HG03521 (cell line): ENCODE data around the gene FAM151A.
"Not testable (repeated sequence)": the region's sequence is repeated elsewhere in the genome, so short reads cannot be mapped to it uniquely, and the experiment has no call there.

Source experiments
- ATAC-seq: cut with Tn5 transposase; IDR thresholded peaks from one replicate; pipeline ENCODE4 v1.9.1; 2021; ENCODE audit warnings: mild to moderate bottlenecking, moderate library complexity; ENCODE audit not compliant: unreplicated experiment

FAM151A gene

GRCh38 chr1:54636461-54637446 lies 13.4 kb upstream of the FAM151A start:
- ATAC-seq: not testable (repeated sequence)

GRCh38 chr1:54635804-54636203 lies 12.5 kb upstream of the FAM151A start:
- not testable (repeated sequence) for ATAC-seq

GRCh38 chr1:54627196-54627595 lies 3.9 kb upstream of the FAM151A start:
- ATAC-seq: no peak

- no peak for ATAC-seq
Measured at GRCh38 chr1:54624466-54625464, 1.4 kb upstream of the FAM151A start.

GRCh38 chr1:54619749-54620148 lies 3.6 kb downstream of the FAM151A start:
- ATAC-seq: no peak

GRCh38 chr1:54615531-54616279 lies 7.6 kb downstream of the FAM151A start:
- ATAC-seq: no peak

- no peak for ATAC-seq
Measured at GRCh38 chr1:54614563-54614962, 8.8 kb downstream of the FAM151A start.

- ATAC-seq: no peak
Measured at GRCh38 chr1:54614024-54614423, 9.3 kb downstream of the FAM151A start.

GRCh38 chr1:54611621-54612020 lies 11.7 kb downstream of the FAM151A start:
- no peak for ATAC-seq

- no peak for ATAC-seq
Measured at GRCh38 chr1:54610601-54611580, 12.4 kb downstream of the FAM151A start.

GRCh38 chr1:54610048-54610447 lies 13.3 kb downstream of the FAM151A start:
- ATAC-seq: no peak

- ATAC-seq: no peak
Measured at GRCh38 chr1:54609301-54609921, 13.9 kb downstream of the FAM151A start.

- no peak for ATAC-seq
Measured at GRCh38 chr1:54608566-54609230, 14.6 kb downstream of the FAM151A start.

GRCh38 chr1:54607821-54608565 lies 15.3 kb downstream of the FAM151A start:
- no peak for ATAC-seq

GRCh38 chr1:54606990-54607325 lies 16.4 kb downstream of the FAM151A start:
- ATAC-seq: no peak

GRCh38 chr1:54606096-54606989 lies 17.0 kb downstream of the FAM151A start:
- no peak for ATAC-seq
